Neural crest cell (in vitro differentiated cells): ENCODE data around the gene FBXW8. TPM values are rescaled to one million over a fixed set of nuclear protein-coding genes. Genes with fewer than 3 reads are reported as not detected.

Experiments used
- DNase-seq: peaks from one replicate; pipeline ENCODE4 v3.0.0; 2021; ENCODE audit warnings: low read depth, mixed read lengths, low spot score
- H3K27ac Mint-ChIP-seq: one replicate; pipeline ENCODE4 v1.8.0; 2021; ENCODE audit warnings: mild to moderate bottlenecking, mixed read lengths; ENCODE audit not compliant: unreplicated experiment
- H3K27me3 Mint-ChIP-seq: 2 replicates; pipeline ENCODE4 v1.8.0; 2021; ENCODE audit warnings: low read depth, mild to moderate bottlenecking, mixed read lengths
- H3K36me3 Mint-ChIP-seq: 2 replicates; pipeline ENCODE4 v1.8.0; 2021; ENCODE audit warnings: low read depth, mild to moderate bottlenecking, mixed read lengths
- H3K4me1 Mint-ChIP-seq: 2 replicates; pipeline ENCODE4 v1.8.0; 2021; ENCODE audit warnings: mixed read lengths
- H3K4me3 Mint-ChIP-seq: one replicate; pipeline ENCODE4 v1.8.0; 2021; ENCODE audit warnings: mild to moderate bottlenecking, mixed read lengths
- H3K9me3 Mint-ChIP-seq: 2 replicates; pipeline ENCODE4 v1.8.0; 2021; ENCODE audit warnings: mixed read lengths
- CTCF ChIP-seq: fragments of 200-600 bp; sonication (generic); conservative IDR thresholded peaks from 2 replicates; pipeline ENCODE4 v1.5.0; 2021; ENCODE audit warnings: antibody characterized with exemption, mild to moderate bottlenecking
- total RNA-seq: library from RNA; stranded (reverse); gene quantifications from 2 replicates; pipeline ENCODE4 v1.2.1, GENCODE V29; 2021

FBXW8 gene
- total RNA-seq, 1 donor from 2014 or later, result 34.8 TPM

DNA sequence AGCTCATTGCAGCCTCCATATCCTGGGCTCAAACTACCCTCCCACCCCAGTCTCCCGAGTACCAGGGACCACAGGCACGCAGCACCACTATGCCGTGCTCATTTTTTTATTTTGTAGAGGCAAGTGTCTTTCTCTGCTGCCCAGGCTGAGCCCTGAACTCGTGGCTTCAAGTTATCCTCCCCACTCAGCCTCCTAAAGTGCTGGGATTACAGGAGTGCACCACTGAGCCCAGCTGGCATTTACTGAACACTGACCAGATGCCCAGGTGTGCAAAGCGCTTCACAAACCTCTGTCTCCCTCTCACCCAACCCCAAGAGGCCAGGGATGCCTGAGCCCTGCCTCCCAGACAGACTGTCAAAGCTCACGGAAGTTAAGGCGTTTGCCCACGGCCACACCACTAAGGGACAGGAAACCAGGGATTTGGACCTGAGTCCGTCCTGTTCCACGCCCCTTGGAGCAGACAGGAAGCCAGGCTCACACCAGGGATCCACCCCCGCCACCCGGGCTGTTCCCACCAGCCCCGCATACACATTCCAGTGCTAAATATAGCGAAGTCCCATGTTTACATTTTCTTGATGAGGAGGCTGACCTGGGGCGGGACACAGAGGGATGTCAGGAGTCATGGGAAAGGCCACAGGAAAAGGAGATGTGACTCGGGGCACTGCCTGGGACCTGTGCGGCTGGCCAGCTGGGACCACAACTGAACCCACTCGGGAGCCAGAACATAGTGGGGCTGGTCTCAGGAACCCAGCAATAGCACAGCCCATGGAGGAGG is 137.2 kb downstream of the FBXW8 start:
- H3K27me3 Mint-ChIP-seq, result no peaks in the 10 kb centered on the region
- H3K4me3 Mint-ChIP-seq, result no peak overlapping the region
- TF ChIP-seq CTCF, result no peak
- H3K4me1 Mint-ChIP-seq, result peaks cover 24% of the 10 kb centered on the region
- no peaks in the 10 kb centered on the region for H3K9me3 Mint-ChIP-seq
- no peaks in the 10 kb centered on the region for H3K36me3 Mint-ChIP-seq
- no peak for DNase-seq
- H3K27ac Mint-ChIP-seq, result peak overlapping the region; percentile 96

- no peaks in the 10 kb centered on the region for H3K27me3 Mint-ChIP-seq
- peaks cover 29% of the 10 kb centered on the region for H3K4me1 Mint-ChIP-seq
- H3K9me3 Mint-ChIP-seq, result no peaks in the 10 kb centered on the region
- DNase-seq, result no peak
- peak overlapping the region; percentile 96 for H3K27ac Mint-ChIP-seq
- no peak for TF ChIP-seq CTCF
- no peak overlapping the region for H3K4me3 Mint-ChIP-seq
- H3K36me3 Mint-ChIP-seq, result no peaks in the 10 kb centered on the region
These were observed 137.8 kb downstream of the FBXW8 start for GRCh38 chr12:117048585-117048904.

GRCh38 chr12:117049295-117049694 is 138.5 kb downstream of the FBXW8 start:
- Mint-ChIP-seq H3K27me3 (no peaks in the 10 kb centered on the region), H3K27ac (no peak overlapping the region), H3K36me3 (no peaks in the 10 kb centered on the region), H3K4me1 (peaks cover 31% of the 10 kb centered on the region), H3K9me3 (no peaks in the 10 kb centered on the region), H3K4me3 (no peak overlapping the region)
- DNase-seq, result no peak
- TF ChIP-seq CTCF, result no peak

DNA sequence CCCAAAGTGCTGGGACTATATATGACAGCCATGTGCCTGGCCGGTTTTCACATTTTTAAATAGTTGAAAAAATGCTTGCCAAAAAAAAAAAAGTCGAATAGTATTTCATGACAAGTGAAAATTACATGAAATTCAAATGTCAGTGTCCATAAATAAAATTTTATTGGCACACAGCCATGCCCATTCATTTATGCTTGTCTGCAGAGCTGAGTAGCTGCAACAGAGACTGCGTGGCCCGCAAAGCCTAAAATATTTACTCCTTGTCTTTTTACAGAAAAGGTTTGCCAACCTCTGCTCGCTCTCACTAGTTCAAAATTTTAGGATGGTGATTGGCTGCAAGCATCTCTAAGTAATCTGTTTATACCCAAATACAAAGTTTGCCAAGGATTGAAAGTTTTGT is 139.3 kb downstream of the FBXW8 start:
- no peak for DNase-seq
- Mint-ChIP-seq H3K4me3 (no peak overlapping the region), H3K4me1 (peaks cover 31% of the 10 kb centered on the region), H3K36me3 (no peaks in the 10 kb centered on the region), H3K9me3 (no peaks in the 10 kb centered on the region), H3K27ac (no peak overlapping the region), H3K27me3 (no peaks in the 10 kb centered on the region)
- no peak for TF ChIP-seq CTCF

DNA sequence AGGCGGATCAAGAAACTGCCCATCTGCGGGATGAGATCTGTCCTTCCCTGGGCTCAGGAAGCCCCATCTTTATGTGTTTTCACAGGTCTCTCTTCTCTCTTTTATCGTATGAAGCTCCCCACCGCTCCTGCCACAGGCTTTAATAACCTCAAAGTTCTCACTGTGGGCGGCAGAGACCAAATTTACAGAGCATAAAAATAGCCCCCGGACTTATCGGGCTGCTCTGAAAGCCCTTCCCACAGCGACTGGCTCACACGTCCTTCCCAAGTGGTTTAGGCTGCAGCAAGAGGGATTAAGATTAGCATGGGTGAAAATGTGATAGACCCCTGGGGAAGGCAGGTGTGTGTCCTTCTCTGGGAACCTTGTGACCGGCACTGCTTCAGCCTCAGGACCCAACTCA is 140.6 kb downstream of the FBXW8 start:
- no peak overlapping the region for H3K4me3 Mint-ChIP-seq
- DNase-seq, result no peak
- no peak overlapping the region for H3K27ac Mint-ChIP-seq
- no peaks in the 10 kb centered on the region for H3K36me3 Mint-ChIP-seq
- peaks cover 21% of the 10 kb centered on the region for H3K4me1 Mint-ChIP-seq
- no peaks in the 10 kb centered on the region for H3K27me3 Mint-ChIP-seq
- H3K9me3 Mint-ChIP-seq, result no peaks in the 10 kb centered on the region
- no peak for TF ChIP-seq CTCF
